ENCODE results near the gene MAPKAPK5. TPM values are rescaled to one million over a fixed set of nuclear protein-coding genes. Genes with fewer than 3 reads are reported as not detected.

MAPKAPK5 gene
- total RNA-seq, 1 donor from 2014 or later, result 61.2 TPM

- Mint-ChIP-seq H3K4me1 (no peaks in the 10 kb centered on the region), H3K36me3 (ENCODE audit: low read depth) (peaks cover 3% of the 10 kb centered on the region), H3K9me3 (no peaks in the 10 kb centered on the region), H3K4me3 (no peak overlapping the region), H3K27me3 (no peaks in the 10 kb centered on the region), H3K27ac (no peak overlapping the region)
- ATAC-seq (ENCODE audit: low read depth), result no peak
- intact Hi-C loops (cut with micrococcal nuclease), result no loop called here
- POLR2A ChIA-PET, result interaction anchor here (0.6 kb wide), 1 partner anchor 119 kb away, joined by 3 read pairs; no protein-coding TSS in a partner anchor
- CTCF ChIA-PET, result no interaction called here
- DNase-seq, result no peak
- no peak for TF ChIP-seq CTCF (IDR thresholded peaks at IDR 0.05)
Observed at GRCh38 chr12:111927346-111927745, 85.3 kb downstream of the MAPKAPK5 start.

- Mint-ChIP-seq H3K36me3 (ENCODE audit: low read depth) (peaks cover 13% of the 10 kb centered on the region), H3K4me1 (no peaks in the 10 kb centered on the region), H3K27me3 (no peaks in the 10 kb centered on the region), H3K27ac (no peak overlapping the region), H3K9me3 (no peaks in the 10 kb centered on the region), H3K4me3 (no peak overlapping the region)
- DNase-seq (no peak), ATAC-seq (ENCODE audit: low read depth) (no peak)
- ChIA-PET POLR2A (no interaction called here), CTCF (no interaction called here)
- no peak for TF ChIP-seq CTCF (IDR thresholded peaks at IDR 0.05)
- intact Hi-C loops (cut with micrococcal nuclease), result no loop called here
Observed at GRCh38 chr12:111932241-111932640, 90.2 kb downstream of the MAPKAPK5 start.

GRCh38 chr12:111936869-111937268 is 94.8 kb downstream of the MAPKAPK5 start:
- CTCF ChIA-PET, result no interaction called here
- intact Hi-C loops (cut with micrococcal nuclease), result no loop called here
- ATAC-seq (ENCODE audit: low read depth) (no peak), DNase-seq (no peak)
- no peaks in the 10 kb centered on the region for H3K9me3 Mint-ChIP-seq
- H3K36me3 Mint-ChIP-seq (ENCODE audit: low read depth), result peaks cover 13% of the 10 kb centered on the region
- POLR2A ChIA-PET, result no interaction called here
- no peak overlapping the region for H3K27ac Mint-ChIP-seq
- H3K27me3 Mint-ChIP-seq, result no peaks in the 10 kb centered on the region
- TF ChIP-seq CTCF (IDR thresholded peaks at IDR 0.05), result no peak
- no peaks in the 10 kb centered on the region for H3K4me1 Mint-ChIP-seq
- no peak overlapping the region for H3K4me3 Mint-ChIP-seq

- ATAC-seq (ENCODE audit: low read depth) (no peak), DNase-seq (no peak)
- peaks cover 11% of the 10 kb centered on the region for H3K36me3 Mint-ChIP-seq (ENCODE audit: low read depth)
- intact Hi-C loops (cut with micrococcal nuclease), result no loop called here
- no peak overlapping the region for H3K27ac Mint-ChIP-seq
- POLR2A ChIA-PET, result interaction anchor here (0.5 kb wide), 1 partner anchor 580 kb away, joined by 7 read pairs; no protein-coding TSS in a partner anchor
- no peak for TF ChIP-seq CTCF (IDR thresholded peaks at IDR 0.05)
- no peaks in the 10 kb centered on the region for H3K4me1 Mint-ChIP-seq
- no peaks in the 10 kb centered on the region for H3K27me3 Mint-ChIP-seq
- H3K9me3 Mint-ChIP-seq, result no peaks in the 10 kb centered on the region
- H3K4me3 Mint-ChIP-seq, result no peak overlapping the region
- CTCF ChIA-PET, result no interaction called here
Observed at GRCh38 chr12:111937429-111937828, 95.4 kb downstream of the MAPKAPK5 start.

- Mint-ChIP-seq H3K9me3 (no peaks in the 10 kb centered on the region), H3K27ac (no peak overlapping the region), H3K27me3 (no peaks in the 10 kb centered on the region), H3K36me3 (ENCODE audit: low read depth) (no peaks in the 10 kb centered on the region), H3K4me1 (peaks cover 2% of the 10 kb centered on the region), H3K4me3 (no peak overlapping the region)
- intact Hi-C loops (cut with micrococcal nuclease), result no loop called here
- no peak for DNase-seq
- ChIA-PET POLR2A (no interaction called here), CTCF (no interaction called here)
- ATAC-seq (ENCODE audit: low read depth), result no peak
- no peak for TF ChIP-seq CTCF (IDR thresholded peaks at IDR 0.05)
Observed at GRCh38 chr12:111942557-111942956, 100.5 kb downstream of the MAPKAPK5 start.
